Neural progenitor cell (in vitro differentiated cells): ENCODE measurements around the gene FAM168B. TPM values are rescaled to one million over a fixed set of nuclear protein-coding genes. Genes with fewer than 3 reads are reported as not detected.
A peak's percentile ranks its signal among the peaks of the same experiment; 100 is the strongest.

Experiments used
- DNase-seq: peaks from one replicate; pipeline ENCODE4 v3.0.0-alpha.2; 2016; ENCODE audit warnings: low spot score
- H2AFZ ChIP-seq: fragments of 200-600 bp; sonication (generic); replicated peaks from 2 replicates; pipeline ENCODE4 v1.6.1; 2016; ENCODE audit warnings: antibody characterized with exemption
- H3F3A ChIP-seq: fragments of 200-600 bp; sonication (generic); 2 replicates; pipeline ENCODE4 v1.6.1; 2016; ENCODE audit warnings: antibody characterized with exemption, low read depth
- H3K27ac ChIP-seq: fragments of 200-600 bp; sonication (generic); 2 replicates; pipeline ENCODE4 v1.5.1; 2016; ENCODE audit warnings: mild to moderate bottlenecking
- H3K27me3 ChIP-seq: fragments of 200-600 bp; sonication (generic); 2 replicates; pipeline ENCODE4 v1.6.1; 2016; ENCODE audit warnings: mild to moderate bottlenecking, moderate library complexity
- H3K36me3 ChIP-seq: fragments of 200-600 bp; sonication (generic); 2 replicates; pipeline ENCODE4 v1.5.1; 2016
- H3K4me1 ChIP-seq: fragments of 200-600 bp; sonication (generic); 2 replicates; pipeline ENCODE4 v1.6.1; 2016; ENCODE audit warnings: mixed run types
- H3K4me2 ChIP-seq: fragments of 200-600 bp; sonication (generic); 2 replicates; pipeline ENCODE4 v1.6.1; 2016
- H3K4me3 ChIP-seq: fragments of 200-600 bp; sonication (generic); 2 replicates; pipeline ENCODE4 v1.5.1; 2016
- H3K79me2 ChIP-seq: fragments of 200-600 bp; sonication (generic); 2 replicates; pipeline ENCODE4 v1.6.1; 2016; ENCODE audit warnings: low read depth
- H3K9ac ChIP-seq: fragments of 200-600 bp; sonication (generic); 2 replicates; pipeline ENCODE4 v1.6.1; 2016
- H3K9me3 ChIP-seq: fragments of 200-600 bp; sonication (generic); 2 replicates; pipeline ENCODE4 v1.5.1; 2016; ENCODE audit warnings: low read depth
- H4K20me1 ChIP-seq: fragments of 200-600 bp; sonication (generic); 2 replicates; pipeline ENCODE4 v1.6.1; 2016; ENCODE audit warnings: low read depth
- H3K27ac Mint-ChIP-seq: 3 replicates; pipeline ENCODE4 v1.8.0; 2021; ENCODE audit warnings: mixed read lengths
- H3K27me3 Mint-ChIP-seq: 2 replicates; pipeline ENCODE4 v1.8.0; 2022; ENCODE audit warnings: low read depth, mild to moderate bottlenecking, inconsistent platforms, moderate library complexity, mixed read lengths; ENCODE audit not compliant: insufficient read depth
- H3K36me3 Mint-ChIP-seq: 3 replicates; pipeline ENCODE4 v1.8.0; 2021; ENCODE audit warnings: mixed read lengths
- H3K4me1 Mint-ChIP-seq: 3 replicates; pipeline ENCODE4 v1.8.0; 2021; ENCODE audit warnings: mixed read lengths
- H3K4me3 Mint-ChIP-seq: 3 replicates; pipeline ENCODE4 v1.8.0; 2021; ENCODE audit warnings: mild to moderate bottlenecking, moderate library complexity, mixed read lengths
- H3K9me3 Mint-ChIP-seq: 3 replicates; pipeline ENCODE4 v1.8.0; 2020; ENCODE audit warnings: mixed read lengths
- EZH2 ChIP-seq: fragments of 200-600 bp; sonication (generic); IDR thresholded peaks from 2 replicates; pipeline ENCODE4 v1.6.1; 2017; ENCODE audit warnings: antibody characterized with exemption, mild to moderate bottlenecking, moderate library complexity
- EZH2phosphoT487 ChIP-seq: fragments of 200-600 bp; sonication (generic); IDR thresholded peaks from 2 replicates; pipeline ENCODE4 v1.6.1; 2017; ENCODE audit warnings: antibody characterized with exemption
- total RNA-seq: library from RNA; depleted of rRNA; stranded (reverse); fragments of >200 nt; gene quantifications from 2 replicates; pipeline ENCODE4 v1.2.3, GENCODE V29; 2015; ENCODE audit warnings: low replicate concordance
- TF ChIP-seq, protein P1 (sequence below): fragments of 200-600 bp; sonication (generic); IDR thresholded peaks from 2 replicates; pipeline ENCODE4 v1.5.1; 2017; ENCODE audit warnings: antibody characterized with exemption, mild to moderate bottlenecking

Gene FAM168B
- total RNA-seq, 1 donor from 2014 or later = 63.0 TPM

DNA sequence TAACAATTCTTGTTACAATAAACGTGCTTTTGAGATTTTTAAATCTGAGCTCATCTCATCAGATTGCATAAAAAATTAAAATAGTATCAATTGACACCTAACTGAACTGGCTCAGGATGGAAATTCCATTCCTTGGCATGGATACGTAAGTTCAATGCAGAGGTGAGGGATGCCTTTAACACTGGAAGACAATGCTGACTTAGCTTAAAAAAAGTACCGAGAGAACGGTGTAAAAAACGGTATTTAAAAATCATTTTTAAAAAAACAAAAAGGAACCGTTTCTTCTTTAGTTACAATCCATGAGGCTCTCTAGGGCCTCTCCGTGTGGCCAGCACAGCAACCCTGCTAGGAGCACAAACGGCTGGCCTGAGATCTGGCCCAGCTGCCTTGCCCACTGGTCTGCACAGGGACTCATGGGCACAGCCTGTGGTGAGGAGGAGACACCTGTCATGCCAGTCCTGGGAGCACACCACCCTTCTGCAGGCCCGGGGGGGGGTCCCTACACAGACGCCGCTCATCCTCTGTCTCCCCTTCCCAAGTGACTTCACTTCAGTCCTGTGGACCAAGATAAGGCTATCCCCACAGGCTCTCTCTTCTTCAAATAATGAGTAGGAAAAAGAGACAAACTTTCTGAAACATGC is 45.2 kb downstream of the FAM168B start:
- no peaks in the 10 kb centered on the region for H3K27me3 ChIP-seq
- H3K4me2 ChIP-seq = no peak overlapping the region
- no peak for DNase-seq
- peaks cover 3% of the 10 kb centered on the region for H3K36me3 ChIP-seq
- H3K27ac Mint-ChIP-seq = no peak overlapping the region
- no peak overlapping the region for H3K9ac ChIP-seq
- no peak overlapping the region for H2AFZ ChIP-seq
- no peak overlapping the region for H3K4me3 ChIP-seq
- peaks cover 4% of the 10 kb centered on the region for H3F3A ChIP-seq
- peaks cover 64% of the 10 kb centered on the region for H4K20me1 ChIP-seq
- H3K4me3 Mint-ChIP-seq = no peak overlapping the region
- peaks cover 38% of the 10 kb centered on the region for H3K36me3 Mint-ChIP-seq
- peaks cover 2% of the 10 kb centered on the region for H3K4me1 Mint-ChIP-seq
- no peaks in the 10 kb centered on the region for H3K9me3 Mint-ChIP-seq
- H3K4me1 ChIP-seq = no peaks in the 10 kb centered on the region
- H3K79me2 ChIP-seq = peaks cover 29% of the 10 kb centered on the region
- H3K27me3 Mint-ChIP-seq = peaks cover 6% of the 10 kb centered on the region
- no peaks in the 10 kb centered on the region for H3K9me3 ChIP-seq
- H3K27ac ChIP-seq = no peak overlapping the region
- TF ChIP-seq EZH2phosphoT487 = no peak
- no peak for TF ChIP-seq EZH2
- TF ChIP-seq, protein P1, sequence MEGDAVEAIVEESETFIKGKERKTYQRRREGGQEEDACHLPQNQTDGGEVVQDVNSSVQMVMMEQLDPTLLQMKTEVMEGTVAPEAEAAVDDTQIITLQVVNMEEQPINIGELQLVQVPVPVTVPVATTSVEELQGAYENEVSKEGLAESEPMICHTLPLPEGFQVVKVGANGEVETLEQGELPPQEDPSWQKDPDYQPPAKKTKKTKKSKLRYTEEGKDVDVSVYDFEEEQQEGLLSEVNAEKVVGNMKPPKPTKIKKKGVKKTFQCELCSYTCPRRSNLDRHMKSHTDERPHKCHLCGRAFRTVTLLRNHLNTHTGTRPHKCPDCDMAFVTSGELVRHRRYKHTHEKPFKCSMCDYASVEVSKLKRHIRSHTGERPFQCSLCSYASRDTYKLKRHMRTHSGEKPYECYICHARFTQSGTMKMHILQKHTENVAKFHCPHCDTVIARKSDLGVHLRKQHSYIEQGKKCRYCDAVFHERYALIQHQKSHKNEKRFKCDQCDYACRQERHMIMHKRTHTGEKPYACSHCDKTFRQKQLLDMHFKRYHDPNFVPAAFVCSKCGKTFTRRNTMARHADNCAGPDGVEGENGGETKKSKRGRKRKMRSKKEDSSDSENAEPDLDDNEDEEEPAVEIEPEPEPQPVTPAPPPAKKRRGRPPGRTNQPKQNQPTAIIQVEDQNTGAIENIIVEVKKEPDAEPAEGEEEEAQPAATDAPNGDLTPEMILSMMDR = no peak

DNA sequence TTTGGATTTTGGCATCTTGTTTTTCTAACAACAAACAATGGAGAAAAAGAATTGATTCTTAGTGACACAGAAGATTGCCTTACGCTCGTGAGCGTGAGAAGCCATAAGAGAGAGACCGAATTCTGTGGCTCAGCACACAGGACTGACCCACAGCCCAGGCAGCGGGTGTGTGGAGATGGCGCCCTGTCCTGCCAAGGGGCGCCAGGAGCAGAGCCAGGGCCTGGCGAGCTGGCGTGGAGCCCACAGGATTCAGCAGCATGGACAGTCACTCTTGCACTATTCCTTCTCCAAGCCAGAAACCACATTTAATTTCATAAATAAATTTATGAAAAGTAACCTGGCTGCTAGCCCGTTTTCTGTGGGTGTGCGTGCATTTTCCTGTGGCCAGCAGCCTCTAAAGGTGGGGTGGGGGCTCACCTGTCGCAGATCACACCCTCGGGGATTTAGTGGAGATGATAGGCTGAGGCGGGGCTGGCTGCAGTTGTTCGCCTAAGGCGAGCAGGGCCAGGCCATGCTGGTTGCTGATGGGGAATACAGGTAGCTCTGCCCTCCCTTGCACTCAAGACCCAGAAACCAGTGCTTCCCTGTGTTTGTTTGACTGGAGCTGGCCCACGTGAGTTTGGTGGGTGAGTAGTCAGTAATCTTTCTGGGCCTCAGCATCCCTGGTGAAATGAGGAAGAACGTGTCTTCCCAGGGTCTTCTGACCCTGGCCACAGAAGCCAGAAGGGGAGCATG is 46.2 kb downstream of the FAM168B start:
- Histone ChIP-seq H3K4me2 (no peak overlapping the region), H2AFZ (no peak overlapping the region), H3K4me1 (no peaks in the 10 kb centered on the region), H3K27ac (no peak overlapping the region), H3K27me3 (no peaks in the 10 kb centered on the region), H3K36me3 (peaks cover 3% of the 10 kb centered on the region), H4K20me1 (peaks cover 56% of the 10 kb centered on the region), H3K9ac (no peak overlapping the region), H3F3A (peaks cover 4% of the 10 kb centered on the region), H3K4me3 (no peak overlapping the region), H3K79me2 (peaks cover 21% of the 10 kb centered on the region), H3K9me3 (no peaks in the 10 kb centered on the region)
- H3K27ac Mint-ChIP-seq = no peak overlapping the region
- peaks cover 5% of the 10 kb centered on the region for H3K4me1 Mint-ChIP-seq
- DNase-seq = no peak
- H3K9me3 Mint-ChIP-seq = no peaks in the 10 kb centered on the region
- no peak for TF ChIP-seq EZH2phosphoT487
- TF ChIP-seq, protein P1 = no peak
- no peak for TF ChIP-seq EZH2
- H3K4me3 Mint-ChIP-seq = peak overlapping the region; percentile 46
- H3K27me3 Mint-ChIP-seq = peaks cover 6% of the 10 kb centered on the region
- H3K36me3 Mint-ChIP-seq = peaks cover 32% of the 10 kb centered on the region

DNA sequence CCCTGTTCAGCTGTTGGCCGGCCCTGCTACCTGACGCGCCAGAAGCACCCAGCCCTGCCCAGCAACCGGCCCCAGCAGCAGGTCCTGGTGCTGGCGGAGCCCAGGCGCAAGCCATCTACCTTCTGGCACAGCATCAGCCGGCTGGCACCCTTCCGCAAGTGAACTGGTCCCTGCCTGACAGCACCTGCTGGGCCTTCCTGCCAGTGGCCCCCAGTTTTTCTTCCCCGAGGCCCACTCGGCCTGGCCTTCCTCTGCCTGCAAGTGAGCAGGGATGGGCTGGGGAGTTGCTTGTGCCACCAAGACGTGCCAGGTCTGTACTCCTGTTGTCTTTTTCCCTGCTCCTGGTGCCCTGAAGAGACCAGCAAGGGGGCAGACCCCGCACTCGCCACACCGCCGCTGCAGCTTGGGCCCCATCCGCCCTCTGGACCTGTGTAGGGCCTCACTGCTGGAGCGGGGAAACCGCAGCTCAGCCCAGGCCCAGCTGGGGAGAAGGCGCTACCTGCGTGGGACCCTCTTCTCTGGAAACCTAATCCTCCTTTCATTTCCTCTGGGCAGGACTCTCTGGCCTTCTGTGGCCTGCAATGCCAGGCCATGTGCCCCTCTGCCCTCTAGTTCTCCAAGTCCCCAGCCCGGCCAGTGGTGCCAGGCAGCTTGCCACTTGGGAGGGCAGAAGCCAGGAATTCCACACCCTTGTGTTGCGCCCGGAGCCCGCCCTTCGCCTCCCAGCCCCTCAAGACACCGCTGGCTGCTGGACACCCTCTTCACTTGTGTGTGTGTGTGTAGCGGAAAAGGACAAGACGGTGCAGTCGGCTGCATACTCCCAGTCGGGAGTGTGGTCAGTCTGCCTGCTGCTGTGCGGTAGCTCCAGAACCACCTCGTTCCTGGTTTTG is 47.0 kb downstream of the FAM168B start:
- no peaks in the 10 kb centered on the region for H3K9me3 ChIP-seq
- DNase-seq = no peak
- H3K9ac ChIP-seq = no peak overlapping the region
- TF ChIP-seq, protein P1 = no peak
- TF ChIP-seq EZH2phosphoT487 (no peak), EZH2 (no peak)
- Mint-ChIP-seq H3K36me3 (peaks cover 28% of the 10 kb centered on the region), H3K27ac (no peak overlapping the region), H3K4me3 (peak overlapping the region; percentile 46), H3K9me3 (no peaks in the 10 kb centered on the region), H3K27me3 (peaks cover 6% of the 10 kb centered on the region), H3K4me1 (peaks cover 7% of the 10 kb centered on the region)
- no peak overlapping the region for H2AFZ ChIP-seq
- H3K79me2 ChIP-seq = peaks cover 14% of the 10 kb centered on the region
- no peak overlapping the region for H3K4me3 ChIP-seq
- H3K27ac ChIP-seq = peak overlapping the region; percentile 13
- peaks cover 49% of the 10 kb centered on the region for H4K20me1 ChIP-seq
- no peaks in the 10 kb centered on the region for H3K36me3 ChIP-seq
- no peaks in the 10 kb centered on the region for H3K4me1 ChIP-seq
- no peak overlapping the region for H3K4me2 ChIP-seq
- peaks cover 4% of the 10 kb centered on the region for H3F3A ChIP-seq
- H3K27me3 ChIP-seq = no peaks in the 10 kb centered on the region
